Thyroid gland (tissue), 4 donors: ENCODE results near the gene HIVEP3. TPM values are rescaled to one million over a fixed set of nuclear protein-coding genes. Genes with fewer than 3 reads are reported as not detected.

Experiments
- DNase-seq, 2 donors: peaks; one replicate each; pipeline ENCODE4 v3.0.0-alpha.2; 2019
- H3K27ac ChIP-seq, 3 donors: fragments of 200-600 bp; sonication (generic); 1 replicate in 2 of 3; 2 replicates in 1 of 3; pipeline ENCODE4 v1.5.1; 2016 to 2019; ENCODE audit warnings: mild to moderate bottlenecking in 1 of 3, moderate library complexity in 1 of 3
- H3K27me3 ChIP-seq: fragments of 200-600 bp; sonication (generic); one replicate; pipeline ENCODE4 v1.5.1; 2019
- H3K36me3 ChIP-seq, 2 donors: fragments of 200-600 bp; sonication (generic); one replicate each; pipeline ENCODE4 v1.5.1; 2016 to 2019
- H3K4me1 ChIP-seq, 2 donors: fragments of 200-600 bp; sonication (generic); one replicate each; pipeline ENCODE4 v1.5.1; 2017 to 2019
- H3K4me3 ChIP-seq, 3 donors: fragments of 200-600 bp; sonication (generic); replicated peaks in 1 of 3; 1 replicate in 2 of 3; 2 replicates in 1 of 3; pipeline ENCODE4 v1.5.1; 2016; ENCODE audit warnings: mild to moderate bottlenecking in 1 of 3
- H3K9me3 ChIP-seq: fragments of 200-600 bp; sonication (generic); one replicate; pipeline ENCODE4 v1.5.1; 2017
- CTCF ChIP-seq, 6 experiments: fragments of 200-600 bp in 3 of 6; fragments of 450-650 bp in 3 of 6; sonication (generic) in 3 of 6; IDR thresholded peaks; one replicate each; pipeline ENCODE4 v1.5.1; 2016 to 2019; ENCODE audit warnings: antibody characterized with exemption in 6 of 6, mild to moderate bottlenecking in 2 of 6, inconsistent platforms in 1 of 6, moderate library complexity in 1 of 6
- POLR2A ChIP-seq, 2 donors: fragments of 450-650 bp; IDR thresholded peaks; one replicate each; pipeline ENCODE4 v1.6.1; 2017; ENCODE audit warnings: antibody characterized with exemption in 2 of 2, mild to moderate bottlenecking in 2 of 2, moderate library complexity in 1 of 2
- WGBS, 2 donors: methylation state at CpG; one replicate each; pipeline ENCODE4 v1.1.5; 2017; 5-methylcytosine and 5-hydroxymethylcytosine counted together
- intact Hi-C: fragments of 100-400 bp; cut with DNase I; formaldehyde crosslinking; loops from one replicate; pipeline ENCODE4 v1.15.1; 2023
- total RNA-seq, 4 donors: library from RNA; depleted of rRNA; stranded (reverse); fragments of >200 nt; gene quantifications; one replicate each; pipeline ENCODE4 v1.2.3, GENCODE V29; 2016

Gene HIVEP3
- total RNA-seq, 4 donors from 2014 or later = 9.7 to 13.5 (median 12.5) TPM

- DNase-seq = no peak
- TF ChIP-seq CTCF (IDR thresholded peaks at IDR 0.05) (no peak), POLR2A (IDR thresholded peaks at IDR 0.05) (no peak)
- no peaks in the 10 kb centered on the region for H3K9me3 ChIP-seq
- peaks cover 52 to 91% of the 10 kb centered on the region in 2 donors for H3K4me1 ChIP-seq
- intact Hi-C loops = no loop called here
- peak overlapping the region in 1 of 3 donors; percentile 86 for H3K27ac ChIP-seq
- H3K27me3 ChIP-seq = no peaks in the 10 kb centered on the region
- no peak overlapping the region for H3K4me3 ChIP-seq
- WGBS, 2 donors = 80 to 96% methylated on average over 10 to 15 of the region's 15 CpGs
- no peaks in the 10 kb centered on the region for H3K36me3 ChIP-seq
These were observed 437.5 kb downstream of the HIVEP3 start for GRCh38 chr1:41481109-41481775.

GRCh38 chr1:41480204-41481108 is 438.3 kb downstream of the HIVEP3 start:
- intact Hi-C loops = no loop called here
- Histone ChIP-seq H3K9me3 (no peaks in the 10 kb centered on the region), H3K27ac (no peak overlapping the region), H3K4me1 (peaks cover 60 to 91% of the 10 kb centered on the region in 2 donors), H3K27me3 (no peaks in the 10 kb centered on the region), H3K4me3 (no peak overlapping the region), H3K36me3 (no peaks in the 10 kb centered on the region)
- TF ChIP-seq POLR2A (IDR thresholded peaks at IDR 0.05) = no peak
- TF ChIP-seq CTCF (IDR thresholded peaks at IDR 0.05) = no peak
- 73 to 77% methylated on average over 6 to 10 of the region's 10 CpGs for WGBS, 2 donors
- no peak for DNase-seq

GRCh38 chr1:41479808-41480160 is 438.9 kb downstream of the HIVEP3 start:
- Histone ChIP-seq H3K36me3 (no peaks in the 10 kb centered on the region), H3K4me1 (peaks cover 61 to 91% of the 10 kb centered on the region in 2 donors), H3K27ac (no peak overlapping the region), H3K27me3 (no peaks in the 10 kb centered on the region), H3K9me3 (no peaks in the 10 kb centered on the region), H3K4me3 (no peak overlapping the region)
- DNase-seq = no peak
- TF ChIP-seq POLR2A (IDR thresholded peaks at IDR 0.05) = no peak
- no peak for TF ChIP-seq CTCF (IDR thresholded peaks at IDR 0.05)
- WGBS, 2 donors = 86 to 93% methylated on average over 3 of the region's 3 CpGs
- intact Hi-C loops = no loop called here

- Histone ChIP-seq H3K36me3 (no peaks in the 10 kb centered on the region), H3K27me3 (no peaks in the 10 kb centered on the region), H3K4me1 (peaks cover 62 to 91% of the 10 kb centered on the region in 2 donors), H3K27ac (no peak overlapping the region), H3K4me3 (no peak overlapping the region), H3K9me3 (no peaks in the 10 kb centered on the region)
- intact Hi-C loops = no loop called here
- 64 to 77% methylated on average over 14 to 19 of the region's 19 CpGs for WGBS, 2 donors
- TF ChIP-seq POLR2A (IDR thresholded peaks at IDR 0.05) (no peak), CTCF (IDR thresholded peaks at IDR 0.05) (no peak)
- DNase-seq = no peak
These were observed 439.5 kb downstream of the HIVEP3 start for GRCh38 chr1:41479000-41479807.
